Upper lobe of left lung (tissue), 4 donors: Measurements from ENCODE around the gene CMTR1.

ENCODE experiments used
- CTCF ChIP-seq, 6 experiments: fragments of 450-650 bp in 4 of 6; fragments of 200-600 bp in 2 of 6; sonication (generic) in 2 of 6; IDR thresholded peaks; one replicate each; pipeline ENCODE4 v1.5.1; 2016 to 2019; ENCODE audit warnings: antibody characterized with exemption in 6 of 6
- EP300 ChIP-seq, 4 donors: sonication (generic); formaldehyde crosslinking; IDR thresholded peaks; one replicate each; pipeline ENCODE4 v1.5.1; 2017; ENCODE audit warnings: antibody characterized with exemption in 4 of 4, control low read depth in 2 of 4

- no peak for TF ChIP-seq CTCF (IDR thresholded peaks at IDR 0.05)
- no peak for TF ChIP-seq EP300 (IDR thresholded peaks at IDR 0.05)
Observed at GRCh38 chr6:37506479-37506878, 73.5 kb downstream of the CMTR1 start.
